Spleen (tissue), 11 donors: ENCODE results near the gene MIEF1. TPM values are rescaled to one million over a fixed set of nuclear protein-coding genes. Genes with fewer than 3 reads are reported as not detected.
A peak's percentile ranks its signal among the peaks of the same experiment; 100 is the strongest.

Experiments
- DNase-seq: peaks from one replicate; pipeline ENCODE4 v3.0.0-alpha.2; 2020
- H3K27ac ChIP-seq, 8 donors: fragments of 200-600 bp; sonication (generic) in 7 of 8; 1 replicate in 4 of 8; 2 replicates in 4 of 8; pipeline versions ENCODE4 v1.5.0 to v1.8.0; 2016 to 2021; ENCODE audit warnings: inconsistent platforms in 4 of 8, mild to moderate bottlenecking in 4 of 8, moderate library complexity in 1 of 8
- H3K27me3 ChIP-seq, 7 donors: fragments of 200-600 bp; sonication (generic) in 6 of 7; replicated peaks in 1 of 7; 1 replicate in 4 of 7; 2 replicates in 3 of 7; pipeline versions ENCODE4 v1.5.0 to v1.8.0; 2016 to 2021; ENCODE audit warnings: inconsistent platforms in 3 of 7, mild to moderate bottlenecking in 1 of 7
- H3K36me3 ChIP-seq, 6 donors: fragments of 200-600 bp; sonication (generic) in 5 of 6; 1 replicate in 4 of 6; 2 replicates in 2 of 6; pipeline versions ENCODE4 v1.5.0 to v1.8.0; 2016 to 2021; ENCODE audit warnings: inconsistent platforms in 2 of 6
- H3K4me1 ChIP-seq, 6 donors: fragments of 200-600 bp; sonication (generic) in 5 of 6; 1 replicate in 3 of 6; 2 replicates in 3 of 6; pipeline versions ENCODE4 v1.5.0 to v1.8.0; 2016 to 2021; ENCODE audit warnings: inconsistent platforms in 3 of 6
- H3K4me3 ChIP-seq, 8 donors: fragments of 200-600 bp; sonication (generic) in 7 of 8; 1 replicate in 4 of 8; 2 replicates in 4 of 8; pipeline versions ENCODE4 v1.5.0 to v1.8.0; 2016 to 2021; ENCODE audit warnings: inconsistent platforms in 4 of 8, mild to moderate bottlenecking in 4 of 8, moderate library complexity in 2 of 8
- H3K9me3 ChIP-seq, 8 donors: fragments of 200-600 bp; sonication (generic) in 7 of 8; 1 replicate in 4 of 8; 2 replicates in 4 of 8; pipeline versions ENCODE4 v1.5.0 to v1.8.0; 2016 to 2021; ENCODE audit warnings: inconsistent platforms in 4 of 8
- CTCF ChIP-seq, 11 experiments: fragments of 200-600 bp in 7 of 11; fragments of 450-650 bp in 4 of 11; sonication (generic) in 4 of 11; IDR thresholded peaks in 8 of 11; conservative IDR thresholded peaks in 3 of 11; 1 replicate in 7 of 11; 2 replicates in 4 of 11; pipeline versions ENCODE4 v1.4.0 to v1.8.0; 2016 to 2021; ENCODE audit warnings: antibody characterized with exemption in 11 of 11, inconsistent platforms in 4 of 11, mild to moderate bottlenecking in 1 of 11
- POLR2A ChIP-seq, 3 donors: fragments of 450-650 bp; IDR thresholded peaks; one replicate each; pipeline ENCODE4 v1.5.1; 2017; ENCODE audit warnings: antibody characterized with exemption in 3 of 3, mild to moderate bottlenecking in 1 of 3
- POLR2AphosphoS5 ChIP-seq, 3 donors: sonication (generic); formaldehyde crosslinking; IDR thresholded peaks; one replicate each; pipeline ENCODE4 v1.5.1; 2017; ENCODE audit warnings: antibody characterized with exemption in 3 of 3
- WGBS, 5 donors: extraction: QIAGEN DNeasy Blood & Tissue Kit in 3 of 5; methylation state at CpG; one replicate each; pipeline versions ENCODE4 v1.1.5 to v1.1.7; 2013 to 2018; 5-methylcytosine and 5-hydroxymethylcytosine counted together
- intact Hi-C: fragments of 100-400 bp; cut with DNase I; formaldehyde crosslinking; loops from one replicate; pipeline ENCODE4 v1.15.0; 2023; ENCODE audit warnings: low total_unique reads
- polyA plus RNA-seq, 3 donors: library from polyadenylated mRNA; stranded (reverse); fragments of 200-250 nt; gene quantifications; one replicate each; pipeline ENCODE4 v1.2.1, GENCODE V29; 2013
- total RNA-seq, 7 donors: library from RNA; depleted of rRNA in 3 of 7; stranded (reverse); fragments of >200 nt in 3 of 7; fragmentation: NEBNext Ultra II Directional in 4 of 7; extraction: Animal tissue kit (Norgen Biotek cat#: 25700) in 4 of 7; gene quantifications; one replicate each; pipeline versions ENCODE4 v1.1.0 to v1.2.1, GENCODE V29; 2016 to 2021
- donor health status: healthy with polysubstance abuse.
- donor health status: DM: no; HTN: no; CAD: no; lungs with moderate emphysema.
- donor health status: DM: no; HTN: no; CAD: no.
- donor health status: Bipolar disorder and iron deficiency.
- donor health status: healthy.
- donor health status: DM: no; HTN: no; CAD: no.
- donor health status: DM: yes; HTN: yes; CAD: no.

The MIEF1 gene
- total and polyA plus RNA-seq, 10 donors, result 5.8 to 31.4 (median 25.9) TPM

GRCh38 chr22:39563571-39564428, 61.7 kb downstream of the MIEF1 start:
- WGBS, 5 donors, result 67 to 90% (median 86%) methylated on average over 7 of the region's 7 CpGs
- Histone ChIP-seq H3K4me3 (no peak overlapping the region), H3K27ac (no peak overlapping the region), H3K9me3 (no peaks in the 10 kb centered on the region), H3K27me3 (peaks cover 0 to 42% (median 17%) of the 10 kb centered on the region in 7 donors), H3K36me3 (no peaks in the 10 kb centered on the region), H3K4me1 (peaks cover 0 to 14% (median 9%) of the 10 kb centered on the region in 6 donors)
- intact Hi-C loops, result no loop called here
- DNase-seq, result no peak
- TF ChIP-seq CTCF (IDR thresholded peaks at IDR 0.05 in 8 of 11, conservative IDR thresholded peaks at IDR 0.05 in 3 of 11), result peak in 1 of 11 experiments; percentile 9
- no peak for TF ChIP-seq POLR2AphosphoS5 (IDR thresholded peaks at IDR 0.05)
- peak in 1 of 3 donors; percentile 26 for TF ChIP-seq POLR2A (IDR thresholded peaks at IDR 0.05)

- H3K27me3 ChIP-seq, result peaks cover 0 to 26% (median under 1%) of the 10 kb centered on the region in 7 donors
- H3K36me3 ChIP-seq, result no peaks in the 10 kb centered on the region
- no peak for DNase-seq
- H3K4me3 ChIP-seq, result no peak overlapping the region
- H3K27ac ChIP-seq, result no peak overlapping the region
- no peaks in the 10 kb centered on the region for H3K9me3 ChIP-seq
- intact Hi-C loops, result no loop called here
- no peak for TF ChIP-seq CTCF (IDR thresholded peaks at IDR 0.05 in 8 of 11, conservative IDR thresholded peaks at IDR 0.05 in 3 of 11)
- no peak for TF ChIP-seq POLR2AphosphoS5 (IDR thresholded peaks at IDR 0.05)
- TF ChIP-seq POLR2A (IDR thresholded peaks at IDR 0.05), result no peak
- peaks cover 0 to 14% (median 9%) of the 10 kb centered on the region in 6 donors for H3K4me1 ChIP-seq
- 92 to 97% (median 95%) methylated on average over 5 of the region's 5 CpGs for WGBS, 5 donors
These were observed 63.4 kb downstream of the MIEF1 start for GRCh38 chr22:39565414-39565944.

- peaks cover 0 to 26% (median 0%) of the 10 kb centered on the region in 7 donors for H3K27me3 ChIP-seq
- no peaks in the 10 kb centered on the region for H3K9me3 ChIP-seq
- peaks cover 0 to 14% (median 9%) of the 10 kb centered on the region in 6 donors for H3K4me1 ChIP-seq
- DNase-seq, result peak; percentile 80
- 27 to 36% (median 29%) methylated on average over 14 of the region's 14 CpGs for WGBS, 5 donors
- peak overlapping the region in 1 of 8 donors; percentile 34 for H3K4me3 ChIP-seq
- intact Hi-C loops, result no loop called here
- TF ChIP-seq CTCF (IDR thresholded peaks at IDR 0.05 in 8 of 11, conservative IDR thresholded peaks at IDR 0.05 in 3 of 11) (no peak), POLR2AphosphoS5 (IDR thresholded peaks at IDR 0.05) (peak in 1 of 3 donors; percentile 36), POLR2A (IDR thresholded peaks at IDR 0.05) (no peak)
- no peaks in the 10 kb centered on the region for H3K36me3 ChIP-seq
- H3K27ac ChIP-seq, result peak overlapping the region in 1 of 8 donors; percentile 29
These were observed 65.3 kb downstream of the MIEF1 start for GRCh38 chr22:39567135-39567946.

Other genes starting within 250 kb of the MIEF1 start
- 1,000 to 10,000 TPM; 1,607 to 2,098 (median 1,685) TPM for gene RPL3, start 182.7 kb upstream of the MIEF1 start, total RNA-seq
- gene RPL3, start 182.7 kb upstream of the MIEF1 start, polyA plus RNA-seq, result 1,000 to 10,000 TPM; 4,418 to 6,240 (median 4,821) TPM
- gene SYNGR1, start 152.3 kb upstream of the MIEF1 start, total RNA-seq, result 10 to 100 TPM in 4 of 7 donors, 1 to 10 TPM in 3; 8.0 to 32.3 (median 16.1) TPM
- gene SYNGR1, start 152.3 kb upstream of the MIEF1 start, polyA plus RNA-seq, result 10 to 100 TPM in 2 of 3 donors, 1 to 10 TPM in 1; 9.5 to 35.1 (median 10.5) TPM
- 10 to 100 TPM; 19.3 to 34.8 (median 25.0) TPM for gene TAB1, start 102.5 kb upstream of the MIEF1 start, total RNA-seq
- 10 to 100 TPM; 12.4 to 20.2 (median 12.6) TPM for gene TAB1, start 102.5 kb upstream of the MIEF1 start, polyA plus RNA-seq
- gene MGAT3, start 45.3 kb upstream of the MIEF1 start, total RNA-seq, result 10 to 100 TPM in 4 of 7 donors, 1 to 10 TPM in 3; 8.1 to 14.4 (median 10.6) TPM
- gene MGAT3, start 45.3 kb upstream of the MIEF1 start, polyA plus RNA-seq, result 1 to 10 TPM; 1.3 to 4.2 (median 1.5) TPM
- 100 to 1,000 TPM; 190 to 286 (median 256) TPM for gene ATF4, start 18.3 kb downstream of the MIEF1 start, total RNA-seq
- 100 to 1,000 TPM; 341 to 414 (median 357) TPM for gene ATF4, start 18.3 kb downstream of the MIEF1 start, polyA plus RNA-seq
- gene RPS19BP1, start 30.5 kb downstream of the MIEF1 start, total RNA-seq, result 100 to 1,000 TPM in 2 of 7 donors, 10 to 100 TPM in 5; 55.8 to 147 (median 57.3) TPM
- 100 to 1,000 TPM; 154 to 210 (median 181) TPM for gene RPS19BP1, start 30.5 kb downstream of the MIEF1 start, polyA plus RNA-seq
- gene CACNA1I, start 68.5 kb downstream of the MIEF1 start, total RNA-seq, result 1 to 10 TPM in 5 of 7 donors, under 1 TPM in 2; 0.66 to 4.1 (median 1.4) TPM
- gene CACNA1I, start 68.5 kb downstream of the MIEF1 start, polyA plus RNA-seq, result under 1 TPM; 0.24 to 0.83 (median 0.43) TPM